Cardiac fibroblast (primary cell): Measurements from ENCODE around the gene GNG14.
"Not testable (repeated sequence)": the region's sequence is repeated elsewhere in the genome, so short reads cannot be mapped to it uniquely, and the experiment has no call there.

ENCODE experiments used
- DNase-seq, 2 donors: peaks; one replicate each; pipeline versions ENCODE4 v3.0.0 to v3.0.0-alpha.2; 2010; ENCODE audit warnings: low read depth in 2 of 2
- H3K4me3 ChIP-seq, 2 donors: replicated peaks in 1 of 2; 1 replicate in 1 of 2; 2 replicates in 1 of 2; pipeline ENCODE4 v1.5.1; 2011; ENCODE audit warnings: low read depth in 2 of 2, low read length in 2 of 2, mild to moderate bottlenecking in 2 of 2, moderate library complexity in 1 of 2
- TF ChIP-seq, protein P1 (sequence below): IDR thresholded peaks from one replicate; pipeline ENCODE4 v1.5.1; 2011; ENCODE audit warnings: low read depth, mild to moderate bottlenecking, low read length, inconsistent platforms

The GNG14 gene

DNA sequence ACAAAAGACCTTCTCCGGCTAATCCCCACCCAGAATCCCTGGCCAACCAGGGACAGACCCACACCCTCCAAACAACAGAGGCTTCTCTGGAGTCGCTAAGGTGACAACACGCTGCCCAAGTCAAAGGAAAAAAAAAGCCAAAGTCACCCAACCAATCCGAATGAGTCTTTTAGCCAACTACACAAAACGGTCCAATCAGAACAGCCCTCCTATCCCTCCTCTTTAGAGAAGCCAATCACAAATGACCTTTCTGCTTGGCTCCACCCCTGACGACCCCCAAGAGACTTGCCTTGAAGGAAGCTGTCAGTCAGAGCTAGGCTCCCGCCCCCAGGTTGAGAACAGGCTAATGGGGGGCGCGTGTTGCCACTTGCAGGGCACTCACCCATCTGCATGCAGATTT lies 15.2 kb downstream of the GNG14 start:
- DNase-seq: peak; percentile 60 to 61

DNA sequence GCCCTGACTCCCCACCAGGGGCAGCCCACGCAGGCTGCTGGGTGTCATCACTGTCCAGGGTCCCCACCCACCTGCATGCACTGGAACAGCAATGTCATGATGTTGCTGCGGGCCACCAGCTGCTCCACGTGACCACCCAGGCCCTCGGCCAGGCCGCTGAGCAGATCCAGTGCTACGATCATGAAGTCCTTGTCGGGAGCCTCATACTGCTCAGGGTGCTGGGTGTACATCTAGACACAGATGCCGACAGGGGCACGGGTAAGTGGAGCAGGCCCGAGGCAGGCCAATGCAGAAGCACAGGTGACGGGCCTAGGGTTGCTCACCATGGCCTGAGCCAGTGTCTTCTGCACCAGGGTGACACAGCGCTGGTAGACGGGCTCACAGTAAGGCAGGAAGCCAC lies 17.4 kb downstream of the GNG14 start:
- TF ChIP-seq, protein P1, sequence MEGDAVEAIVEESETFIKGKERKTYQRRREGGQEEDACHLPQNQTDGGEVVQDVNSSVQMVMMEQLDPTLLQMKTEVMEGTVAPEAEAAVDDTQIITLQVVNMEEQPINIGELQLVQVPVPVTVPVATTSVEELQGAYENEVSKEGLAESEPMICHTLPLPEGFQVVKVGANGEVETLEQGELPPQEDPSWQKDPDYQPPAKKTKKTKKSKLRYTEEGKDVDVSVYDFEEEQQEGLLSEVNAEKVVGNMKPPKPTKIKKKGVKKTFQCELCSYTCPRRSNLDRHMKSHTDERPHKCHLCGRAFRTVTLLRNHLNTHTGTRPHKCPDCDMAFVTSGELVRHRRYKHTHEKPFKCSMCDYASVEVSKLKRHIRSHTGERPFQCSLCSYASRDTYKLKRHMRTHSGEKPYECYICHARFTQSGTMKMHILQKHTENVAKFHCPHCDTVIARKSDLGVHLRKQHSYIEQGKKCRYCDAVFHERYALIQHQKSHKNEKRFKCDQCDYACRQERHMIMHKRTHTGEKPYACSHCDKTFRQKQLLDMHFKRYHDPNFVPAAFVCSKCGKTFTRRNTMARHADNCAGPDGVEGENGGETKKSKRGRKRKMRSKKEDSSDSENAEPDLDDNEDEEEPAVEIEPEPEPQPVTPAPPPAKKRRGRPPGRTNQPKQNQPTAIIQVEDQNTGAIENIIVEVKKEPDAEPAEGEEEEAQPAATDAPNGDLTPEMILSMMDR: no peak
- no peak for DNase-seq

More for the DNA sequence above, 15.2 kb downstream of the GNG14 start:
- TF ChIP-seq, protein P1: no peak
- no peak overlapping the region for H3K4me3 ChIP-seq

GRCh38 chr19:12705654-12706331 lies 18.0 kb downstream of the GNG14 start:
- no peak for DNase-seq
- TF ChIP-seq, protein P1: no peak

More for the DNA sequence above, 17.4 kb downstream of the GNG14 start:
- H3K4me3 ChIP-seq: no peak overlapping the region

DNA sequence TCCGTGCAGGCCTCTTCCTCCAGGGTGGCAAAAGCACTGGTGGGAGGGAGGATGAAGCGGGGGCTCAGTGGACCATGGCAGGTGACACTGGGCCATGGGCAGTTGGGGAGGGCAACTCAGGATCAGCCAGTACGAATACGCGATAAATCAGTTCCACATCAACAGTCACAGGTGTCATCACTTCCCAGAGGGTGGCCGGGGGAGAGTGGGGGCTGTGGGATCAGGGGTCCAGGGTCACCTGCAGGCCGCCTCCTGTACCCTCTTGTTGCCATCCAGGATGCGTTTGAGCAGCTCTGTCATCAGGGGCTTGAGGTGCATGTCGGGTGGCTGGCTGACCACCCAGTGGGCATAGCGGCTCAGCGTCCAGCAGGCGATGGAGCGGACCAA lies 18.5 kb downstream of the GNG14 start:
- TF ChIP-seq, protein P1: no peak
- no peak overlapping the region for H3K4me3 ChIP-seq

More at GRCh38 chr19:12705654-12706331, 18.0 kb downstream of the GNG14 start:
- H3K4me3 ChIP-seq: no peak overlapping the region

DNA sequence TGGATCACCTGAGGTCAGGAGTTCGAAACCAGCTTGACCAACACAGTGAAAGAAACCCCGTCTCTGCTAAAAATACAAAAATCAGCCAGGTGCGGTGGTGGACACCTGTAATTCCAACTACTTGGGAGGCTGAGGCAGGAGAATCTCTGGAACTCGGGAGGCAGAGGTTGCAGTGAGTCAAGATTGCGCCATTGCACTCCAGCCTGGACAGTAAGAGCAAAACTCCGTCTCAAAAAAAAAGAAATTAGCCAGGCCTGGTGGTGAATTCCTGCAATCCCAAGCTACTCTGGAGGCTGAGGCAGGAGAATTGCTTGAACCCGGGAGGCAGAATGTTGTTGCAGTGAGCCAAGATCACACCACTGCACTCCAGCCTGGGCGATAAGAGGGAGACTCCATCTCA lies 20.8 kb downstream of the GNG14 start:
- H3K4me3 ChIP-seq: no peak overlapping the region
- no peak for DNase-seq
- TF ChIP-seq, protein P1: no peak

More for the DNA sequence above, 18.5 kb downstream of the GNG14 start:
- no peak for DNase-seq

GRCh38 chr19:12711187-12711586 lies 23.4 kb downstream of the GNG14 start:
- H3K4me3 ChIP-seq: no peak overlapping the region
- TF ChIP-seq, protein P1: no peak
- DNase-seq: no peak

DNA sequence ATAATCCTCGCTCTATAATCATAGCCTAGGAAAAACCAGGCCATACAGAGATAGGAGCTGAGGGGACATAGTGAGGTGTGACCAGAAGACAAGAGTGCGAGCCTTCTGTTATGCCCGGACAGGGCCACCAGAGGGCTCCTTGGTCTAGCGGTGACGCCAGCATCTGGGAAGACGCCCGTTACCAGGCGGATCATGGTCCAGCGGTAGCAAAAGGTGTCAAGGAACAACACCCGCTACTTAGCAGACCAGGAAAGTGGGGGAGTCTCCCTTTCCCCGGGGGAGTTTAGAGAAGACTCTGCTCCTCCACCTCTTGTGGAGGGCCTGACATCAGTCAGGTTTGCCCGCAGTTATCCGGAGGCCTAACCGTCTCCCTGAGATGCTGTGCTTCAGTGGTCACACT lies 24.3 kb downstream of the GNG14 start:
- H3K4me3 ChIP-seq, DNase-seq: not testable (repeated sequence)

GRCh38 chr19:12713304-12713703 lies 25.5 kb downstream of the GNG14 start:
- DNase-seq, H3K4me3 ChIP-seq: not testable (repeated sequence)
